Stimulated activated naive CD8-positive, alpha-beta T cell treated with anti-CD3 and anti-CD28 coated beads, Interleukin-15, amount 100 ng/mL, for 72 hours (primary cell): ENCODE results near the gene CP.
"Not testable (repeated sequence)": the region's sequence is repeated elsewhere in the genome, so short reads cannot be mapped to it uniquely, and the experiment has no call there.

Experiments used
- ATAC-seq: fragments of 150-1000 bp; cut with Tn5 transposase; 2 replicates; pipeline ENCODE4 v1.10.0; 2021; ENCODE audit warnings: mild to moderate bottlenecking, moderate library complexity
- DNase-seq, 2 donors: peaks; one replicate each; pipeline ENCODE4 v3.0.0; 2021 to 2022
- H3K27ac Mint-ChIP-seq, 2 donors: one replicate each; pipeline ENCODE4 v1.8.0; 2022; ENCODE audit warnings: mild to moderate bottlenecking in 2 of 2, mixed read lengths in 2 of 2, moderate library complexity in 2 of 2
- H3K27me3 Mint-ChIP-seq: one replicate; pipeline ENCODE4 v1.8.0; 2022; ENCODE audit warnings: mixed read lengths
- H3K4me1 Mint-ChIP-seq: one replicate; pipeline ENCODE4 v1.8.0; 2022; ENCODE audit warnings: mild to moderate bottlenecking, mixed read lengths
- H3K4me3 Mint-ChIP-seq, 2 donors: one replicate each; pipeline ENCODE4 v1.8.0; 2022; ENCODE audit warnings: mild to moderate bottlenecking in 2 of 2, mixed read lengths in 2 of 2, moderate library complexity in 1 of 2
- H3K9me3 Mint-ChIP-seq, 2 donors: one replicate each; pipeline ENCODE4 v1.8.0; 2022; ENCODE audit warnings: mixed read lengths in 2 of 2

CP gene

DNA sequence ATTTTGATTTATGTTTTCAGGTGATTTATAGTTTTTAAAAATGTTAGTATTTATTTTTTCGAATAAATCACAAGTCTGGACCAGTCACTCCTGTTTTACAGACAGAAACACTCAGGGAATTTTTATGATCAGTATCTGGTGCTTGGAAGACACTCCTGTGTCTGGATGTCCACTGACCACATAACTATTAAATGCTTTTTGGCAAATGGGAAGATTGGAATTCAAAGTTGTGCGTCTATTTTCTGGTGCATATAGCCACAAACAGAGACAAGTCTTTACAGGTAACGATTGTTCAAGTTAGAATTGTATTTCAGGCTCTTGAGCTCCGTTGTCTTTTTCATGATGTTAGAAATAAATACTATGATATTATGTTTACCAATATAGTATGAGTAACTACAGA lies 12.2 kb downstream of the CP start:
- no peak for ATAC-seq
- Mint-ChIP-seq H3K27me3 (peaks cover 5% of the 10 kb centered on the region), H3K27ac (no peak overlapping the region), H3K4me3 (no peak overlapping the region), H3K9me3 (no peaks in the 10 kb centered on the region), H3K4me1 (peaks cover 4% of the 10 kb centered on the region)
- DNase-seq, result no peak

- peaks cover 14% of the 10 kb centered on the region for H3K4me1 Mint-ChIP-seq
- H3K27me3 Mint-ChIP-seq, result peaks cover 11% of the 10 kb centered on the region
- no peak for DNase-seq
- ATAC-seq, result no peak
- H3K9me3 Mint-ChIP-seq, result no peaks in the 10 kb centered on the region
- H3K27ac Mint-ChIP-seq, result no peak overlapping the region
- no peak overlapping the region for H3K4me3 Mint-ChIP-seq
Measured at GRCh38 chr3:149207475-149207874, 14.2 kb downstream of the CP start.

GRCh38 chr3:149204390-149204991 lies 17.1 kb downstream of the CP start:
- Mint-ChIP-seq H3K4me1 (peaks cover 14% of the 10 kb centered on the region), H3K4me3 (no peak overlapping the region), H3K27me3 (peaks cover 16% of the 10 kb centered on the region), H3K9me3 (no peaks in the 10 kb centered on the region), H3K27ac (no peak overlapping the region)
- ATAC-seq (no peak), DNase-seq (no peak)

DNA sequence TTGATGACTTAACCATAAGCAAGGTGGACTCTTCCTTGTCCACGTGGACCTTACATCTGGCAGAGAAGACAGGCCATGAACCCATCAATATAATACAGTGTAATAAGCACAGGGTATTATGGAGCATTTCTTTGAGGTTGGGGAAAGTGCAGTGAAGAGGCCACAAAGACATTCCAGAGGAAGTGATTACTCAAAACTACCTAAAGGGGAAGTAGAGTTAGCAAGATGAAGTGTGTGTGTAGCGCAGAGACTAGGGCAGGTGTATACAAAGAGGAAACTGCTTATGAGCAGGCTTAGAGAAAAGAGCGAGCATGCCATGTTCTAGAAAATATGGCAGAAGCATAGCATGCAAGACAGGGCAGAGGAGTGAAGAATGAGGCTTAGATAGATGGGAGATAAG lies 17.9 kb downstream of the CP start:
- peak; percentile 92 for ATAC-seq
- Mint-ChIP-seq H3K4me1 (peaks cover 14% of the 10 kb centered on the region), H3K4me3 (peak overlapping the region in 1 of 2 donors; percentile 2)

DNA sequence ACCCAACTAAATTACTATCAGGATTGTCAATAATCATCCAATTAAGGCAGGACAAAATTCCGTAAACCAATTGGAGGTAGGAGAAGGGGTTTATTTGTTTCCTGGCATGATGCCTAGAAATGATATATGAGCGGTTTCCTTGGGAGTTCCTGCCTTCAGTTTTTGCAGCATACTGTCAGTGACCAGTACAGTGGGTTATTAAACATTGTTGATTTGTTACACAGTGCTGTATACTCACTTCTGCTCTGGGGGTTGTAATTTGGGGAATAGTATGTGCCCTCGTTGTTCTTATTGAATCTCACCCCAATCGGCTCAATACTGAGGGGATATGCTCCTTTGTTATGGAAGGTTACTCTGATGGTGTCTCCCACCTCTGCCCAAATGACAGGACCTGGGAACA lies 22.2 kb downstream of the CP start:
- no peak overlapping the region for H3K4me3 Mint-ChIP-seq
- ATAC-seq (no peak), DNase-seq (no peak)
- peaks cover 11% of the 10 kb centered on the region for H3K4me1 Mint-ChIP-seq
- H3K27ac Mint-ChIP-seq, result no peak overlapping the region
- H3K9me3 Mint-ChIP-seq, result no peaks in the 10 kb centered on the region
- peaks cover 15% of the 10 kb centered on the region for H3K27me3 Mint-ChIP-seq

More for the DNA sequence above, 17.9 kb downstream of the CP start:
- peak overlapping the region in 1 of 2 donors; percentile 36 for H3K27ac Mint-ChIP-seq
- DNase-seq, result no peak
- H3K9me3 Mint-ChIP-seq, result no peaks in the 10 kb centered on the region
- peaks cover 19% of the 10 kb centered on the region for H3K27me3 Mint-ChIP-seq

GRCh38 chr3:149198611-149199010 lies 23.0 kb downstream of the CP start:
- Mint-ChIP-seq H3K27me3 (peaks cover 8% of the 10 kb centered on the region), H3K4me3 (no peak overlapping the region), H3K27ac (no peak overlapping the region), H3K4me1 (peaks cover 2% of the 10 kb centered on the region), H3K9me3 (no peaks in the 10 kb centered on the region)
- DNase-seq (no peak), ATAC-seq (no peak)

DNA sequence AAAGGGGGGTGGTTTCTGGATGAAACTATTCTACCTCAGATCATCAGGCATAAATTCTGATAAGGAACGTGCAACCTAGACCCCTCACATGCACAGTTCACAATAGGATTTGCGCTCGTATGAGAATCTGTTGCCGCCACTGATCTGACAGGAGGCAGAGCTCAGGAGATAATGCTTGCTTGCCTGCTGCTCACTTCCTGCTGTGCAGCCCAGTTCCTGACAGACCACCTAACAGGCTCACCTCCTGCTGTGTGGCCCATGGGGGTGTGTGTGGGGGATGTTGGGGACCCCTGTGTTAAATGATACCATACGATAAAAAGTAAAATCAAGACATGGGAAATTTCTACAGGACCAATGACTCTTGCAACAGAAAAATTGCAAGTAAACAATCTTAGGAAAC lies 24.0 kb downstream of the CP start:
- ATAC-seq (no peak), DNase-seq (no peak)
- Mint-ChIP-seq H3K4me3 (no peak overlapping the region), H3K4me1 (no peaks in the 10 kb centered on the region), H3K27ac (no peak overlapping the region), H3K9me3 (no peaks in the 10 kb centered on the region), H3K27me3 (peaks cover 8% of the 10 kb centered on the region)

DNA sequence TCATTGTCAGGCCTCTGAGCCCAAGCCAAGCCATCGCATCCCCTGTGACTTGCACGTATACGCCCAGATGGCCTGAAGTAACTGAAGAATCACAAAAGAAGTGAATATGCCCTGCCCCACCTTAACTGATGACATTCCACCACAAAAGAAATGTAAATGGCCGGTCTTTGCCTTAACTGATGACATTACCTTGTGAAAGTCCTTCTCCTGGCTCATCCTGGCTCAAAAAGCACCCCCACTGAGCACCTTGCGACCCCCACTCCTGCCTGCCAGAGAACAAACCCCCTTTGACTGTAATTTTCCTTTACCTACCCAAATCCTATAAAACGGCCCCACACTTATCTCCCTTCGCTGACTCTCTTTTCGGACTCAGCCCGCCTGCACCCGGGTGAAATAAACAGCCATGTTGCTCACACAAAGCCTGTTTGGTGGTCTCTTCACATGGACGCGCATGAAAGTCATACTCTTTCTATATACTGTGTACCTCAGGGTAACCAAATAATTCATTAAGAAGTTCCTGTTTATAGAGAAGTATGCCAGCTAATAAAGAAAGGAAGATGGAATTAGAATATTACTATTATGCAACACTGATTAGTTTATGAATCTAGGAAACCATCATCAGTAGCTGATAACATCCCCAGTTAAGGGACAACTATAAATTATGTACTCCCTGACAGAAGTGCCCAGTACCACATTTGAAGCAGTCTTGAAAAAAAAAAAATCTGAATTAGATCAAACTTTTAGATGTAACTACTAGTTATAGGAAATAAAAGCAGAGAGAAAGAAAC lies 24.6 kb downstream of the CP start:
- ATAC-seq, H3K27ac Mint-ChIP-seq, H3K9me3 Mint-ChIP-seq, H3K4me1 Mint-ChIP-seq, H3K27me3 Mint-ChIP-seq, H3K4me3 Mint-ChIP-seq, DNase-seq: not testable (repeated sequence)

DNA sequence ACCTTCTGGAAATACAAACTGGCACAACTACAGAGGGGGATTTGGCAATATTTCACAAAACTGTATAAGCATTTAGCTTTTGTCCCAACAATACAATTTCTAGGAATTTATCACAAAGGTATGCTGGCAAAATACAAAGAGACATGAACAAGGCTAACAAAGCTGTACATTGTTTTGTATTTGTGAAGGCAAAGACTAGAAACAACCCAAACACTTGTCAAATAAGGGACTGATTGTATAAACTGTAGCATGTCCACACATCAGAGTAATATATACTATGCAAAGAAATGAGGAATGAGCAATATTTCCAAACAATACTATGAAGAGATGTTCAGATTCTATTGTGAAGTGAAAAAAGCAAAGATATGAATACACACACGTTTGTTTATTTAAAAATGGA lies 26.4 kb downstream of the CP start:
- no peak for ATAC-seq
- Mint-ChIP-seq H3K4me1 (no peaks in the 10 kb centered on the region), H3K9me3 (no peaks in the 10 kb centered on the region), H3K27ac (no peak overlapping the region), H3K4me3 (no peak overlapping the region), H3K27me3 (peaks cover 8% of the 10 kb centered on the region)
- no peak for DNase-seq

DNA sequence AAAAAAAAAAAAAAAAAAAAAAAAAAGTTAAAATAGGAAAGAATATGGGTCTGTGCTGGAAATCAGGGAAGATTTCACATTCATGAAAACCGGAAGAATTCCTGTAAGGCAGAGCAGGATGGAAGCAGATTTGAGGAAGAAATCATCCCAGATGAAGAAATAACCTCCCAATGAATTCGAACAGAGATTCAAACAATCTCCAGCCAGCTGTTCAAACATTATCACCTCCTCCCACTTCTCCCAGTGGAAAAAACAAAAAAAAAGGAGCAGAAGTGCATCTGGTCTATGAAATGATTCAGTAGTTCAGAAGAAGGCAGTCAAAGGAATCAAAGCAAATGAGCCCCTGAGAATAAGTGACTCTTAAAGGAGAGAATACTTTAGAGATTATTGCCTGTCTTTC lies 33.1 kb downstream of the CP start:
- no peaks in the 10 kb centered on the region for H3K4me1 Mint-ChIP-seq
- no peak overlapping the region for H3K4me3 Mint-ChIP-seq
- ATAC-seq (no peak), DNase-seq (no peak)
- H3K27me3 Mint-ChIP-seq, result no peaks in the 10 kb centered on the region
- H3K9me3 Mint-ChIP-seq, result no peaks in the 10 kb centered on the region
- peak overlapping the region in 1 of 2 donors; percentile 8 for H3K27ac Mint-ChIP-seq

- H3K9me3 Mint-ChIP-seq, result no peaks in the 10 kb centered on the region
- no peak for ATAC-seq
- H3K4me3 Mint-ChIP-seq, result no peak overlapping the region
- no peaks in the 10 kb centered on the region for H3K4me1 Mint-ChIP-seq
- DNase-seq, result no peak
- no peak overlapping the region for H3K27ac Mint-ChIP-seq
- no peaks in the 10 kb centered on the region for H3K27me3 Mint-ChIP-seq
Measured at GRCh38 chr3:149186721-149187120, 34.9 kb downstream of the CP start.

DNA sequence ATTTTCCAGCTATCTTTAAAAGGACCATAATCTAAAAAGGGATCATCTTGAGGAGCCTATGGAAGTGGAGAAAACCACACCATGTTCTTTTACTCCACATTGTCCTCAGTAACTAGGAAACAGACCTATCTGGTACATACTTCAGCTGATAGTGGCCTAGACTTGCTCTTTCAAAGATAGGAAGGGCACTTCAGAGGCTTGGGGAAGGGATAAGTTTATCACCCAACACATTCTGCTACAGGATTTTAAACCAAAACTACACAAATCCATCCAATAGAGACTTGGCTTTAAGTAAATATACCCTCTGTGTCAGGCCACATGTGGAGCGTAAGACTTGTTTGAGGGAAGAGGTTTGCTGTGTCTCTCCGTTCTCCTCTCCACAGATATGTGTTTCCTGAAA lies 35.4 kb downstream of the CP start:
- no peaks in the 10 kb centered on the region for H3K9me3 Mint-ChIP-seq

GRCh38 chr3:149181182-149181581 lies 40.4 kb downstream of the CP start:
- no peak overlapping the region for H3K27ac Mint-ChIP-seq
- no peak for ATAC-seq
- no peaks in the 10 kb centered on the region for H3K4me1 Mint-ChIP-seq
- DNase-seq, result no peak
- no peak overlapping the region for H3K4me3 Mint-ChIP-seq
- H3K9me3 Mint-ChIP-seq, result no peaks in the 10 kb centered on the region
- no peaks in the 10 kb centered on the region for H3K27me3 Mint-ChIP-seq

More for the DNA sequence above, 35.4 kb downstream of the CP start:
- ATAC-seq, result no peak
- DNase-seq, result no peak
- Mint-ChIP-seq H3K4me1 (no peaks in the 10 kb centered on the region), H3K27ac (no peak overlapping the region), H3K4me3 (no peak overlapping the region), H3K27me3 (no peaks in the 10 kb centered on the region)

- Mint-ChIP-seq H3K9me3 (no peaks in the 10 kb centered on the region), H3K27ac (no peak overlapping the region), H3K4me1 (peaks cover 6% of the 10 kb centered on the region), H3K27me3 (no peaks in the 10 kb centered on the region), H3K4me3 (no peak overlapping the region)
- no peak for DNase-seq
- no peak for ATAC-seq
Measured at GRCh38 chr3:149180057-149180573, 41.5 kb downstream of the CP start.

- ATAC-seq (no peak), DNase-seq (no peak)
- no peak overlapping the region for H3K4me3 Mint-ChIP-seq
- H3K27ac Mint-ChIP-seq, result no peak overlapping the region
- peaks cover 15% of the 10 kb centered on the region for H3K4me1 Mint-ChIP-seq
- no peaks in the 10 kb centered on the region for H3K9me3 Mint-ChIP-seq
- no peaks in the 10 kb centered on the region for H3K27me3 Mint-ChIP-seq
Measured at GRCh38 chr3:149179220-149179619, 42.4 kb downstream of the CP start.

DNA sequence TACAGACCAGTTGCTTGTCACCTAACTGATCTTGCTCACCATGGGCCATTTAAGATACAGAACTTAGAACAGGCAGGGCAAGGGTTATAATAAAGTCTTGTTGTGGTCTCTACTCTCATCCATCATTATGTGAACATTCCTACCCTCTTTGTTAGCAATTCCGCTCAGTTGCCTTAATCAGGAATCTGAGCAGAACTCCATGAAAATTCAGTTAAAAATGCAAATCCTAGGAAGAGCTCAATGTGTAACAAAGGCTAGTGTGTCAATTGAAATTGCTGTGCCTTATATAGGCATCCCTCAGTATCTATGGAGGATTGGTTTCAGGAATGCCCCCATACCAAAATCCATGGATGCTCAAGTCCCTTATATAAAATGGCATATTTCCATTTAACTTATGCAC lies 44.5 kb downstream of the CP start:
- no peaks in the 10 kb centered on the region for H3K27me3 Mint-ChIP-seq

More for the DNA sequence above, 44.5 kb downstream of the CP start:
- Mint-ChIP-seq H3K27ac (no peak overlapping the region), H3K9me3 (no peaks in the 10 kb centered on the region), H3K4me3 (no peak overlapping the region), H3K4me1 (peaks cover 18% of the 10 kb centered on the region)
- DNase-seq (no peak), ATAC-seq (no peak)
